HG03097 (cell line): Measurements from ENCODE around the gene PDLIM5.
"Not testable (repeated sequence)": the region's sequence is repeated elsewhere in the genome, so short reads cannot be mapped to it uniquely, and the experiment has no call there.

Experiments used
- ATAC-seq: cut with Tn5 transposase; IDR thresholded peaks from one replicate; pipeline ENCODE4 v1.9.1; 2021; ENCODE audit not compliant: unreplicated experiment, low FRiP score

PDLIM5 gene

GRCh38 chr4:94550352-94550751 is 98.6 kb downstream of the PDLIM5 start:
- ATAC-seq: no peak

- no peak for ATAC-seq
Observed at GRCh38 chr4:94550851-94551250, 99.1 kb downstream of the PDLIM5 start.

DNA sequence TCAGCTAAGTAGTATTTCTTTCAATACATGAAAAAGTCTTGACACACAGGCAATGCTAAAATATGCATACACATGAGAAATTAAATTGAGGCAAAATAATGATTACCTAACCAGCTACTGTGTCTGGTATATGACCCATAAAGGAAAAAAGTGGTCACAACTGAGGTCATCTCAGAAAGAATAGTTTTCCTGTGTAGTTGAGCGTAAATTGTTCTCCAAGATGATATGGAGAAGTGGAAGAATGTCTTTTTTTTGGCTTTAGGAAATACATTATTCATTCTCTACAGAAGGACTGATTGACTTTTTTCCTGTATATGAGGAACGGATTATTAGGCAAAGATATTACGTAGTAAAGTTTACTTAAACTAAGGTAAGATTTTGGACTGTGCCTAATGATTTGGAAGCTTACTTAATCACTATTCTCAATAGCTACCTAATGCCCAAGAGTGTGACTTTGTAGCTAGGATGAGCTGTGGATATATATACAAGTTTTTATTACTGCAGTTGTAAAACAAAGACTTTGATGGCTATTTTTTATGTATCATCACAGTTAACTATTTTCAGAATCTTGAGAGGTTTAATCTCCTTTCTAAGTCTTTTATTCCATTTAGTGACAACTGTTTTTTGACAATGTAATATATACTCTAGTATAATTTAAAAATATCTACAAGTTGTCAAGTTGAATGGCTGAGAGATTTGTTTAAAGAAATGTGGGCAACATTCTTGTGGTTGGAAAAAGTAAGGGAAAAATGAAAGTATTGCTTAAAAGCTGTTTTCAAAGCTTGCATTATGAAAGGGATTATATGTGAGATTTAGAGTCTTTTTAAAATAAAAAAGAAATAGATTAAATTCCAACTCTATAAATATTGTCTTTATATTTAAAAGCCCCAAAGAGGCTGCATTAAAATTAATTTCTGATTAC is 100.2 kb downstream of the PDLIM5 start:
- no peak for ATAC-seq

DNA sequence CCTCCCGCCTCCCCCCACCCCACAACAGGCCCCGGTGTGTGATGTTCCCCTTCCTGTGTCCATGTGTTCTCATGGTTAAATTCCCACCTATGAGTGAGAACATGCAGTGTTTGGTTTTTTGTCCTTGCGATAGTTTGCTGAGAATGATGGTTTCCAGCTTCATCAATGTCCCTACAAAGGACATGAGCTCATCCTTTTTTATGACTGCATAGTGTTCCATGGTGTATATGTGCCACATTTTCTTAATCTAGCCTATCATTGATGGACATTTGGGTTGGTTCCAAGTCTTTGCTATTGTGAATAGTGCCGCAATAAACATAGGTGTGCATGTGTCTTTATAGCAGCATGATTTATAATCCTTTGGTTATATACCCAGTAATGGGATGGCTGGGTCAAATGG is 104.3 kb downstream of the PDLIM5 start:
- not testable (repeated sequence) for ATAC-seq

DNA sequence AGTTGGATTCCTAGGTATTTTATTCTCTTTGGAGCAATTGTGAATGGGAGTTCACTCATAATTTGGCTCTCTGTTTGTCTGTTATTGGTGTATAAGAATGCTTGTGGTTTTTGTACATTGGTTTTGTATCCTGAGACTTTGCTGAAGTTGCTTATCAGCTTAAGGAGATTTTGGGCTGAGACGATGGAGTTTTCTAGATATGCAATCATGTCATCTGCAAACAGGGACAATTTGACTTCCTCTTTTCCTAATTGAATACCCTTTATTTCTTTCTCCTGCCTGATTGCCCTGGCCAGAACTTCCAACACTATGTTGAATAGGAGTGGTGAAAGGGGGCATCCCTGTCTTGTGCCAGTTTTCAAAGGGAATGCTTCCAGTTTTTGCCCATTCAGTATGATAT is 105.9 kb downstream of the PDLIM5 start:
- not testable (repeated sequence) for ATAC-seq

DNA sequence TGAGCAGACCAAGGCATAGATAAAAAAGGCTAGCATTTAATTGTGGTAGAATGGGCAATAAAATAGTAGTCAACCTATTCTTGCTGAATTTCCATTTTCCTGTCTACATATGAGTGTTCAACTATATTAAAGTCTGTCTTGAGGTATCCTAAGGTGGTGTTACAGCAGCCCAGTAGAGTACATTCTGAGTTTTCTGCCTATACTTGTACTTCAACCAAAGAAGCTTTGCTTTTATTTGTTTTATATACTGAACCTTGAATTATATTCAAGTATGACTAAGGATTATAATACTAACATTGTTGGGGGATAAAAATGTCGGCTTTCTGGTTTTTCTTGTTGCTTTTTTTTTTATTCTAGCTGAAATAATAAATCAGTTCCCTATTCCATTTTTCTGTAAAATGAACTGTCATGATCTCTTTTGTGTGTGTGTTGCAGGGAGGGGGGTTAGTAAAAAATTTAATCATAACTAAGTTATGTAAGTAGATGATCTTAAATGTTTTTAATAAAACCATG is 106.7 kb downstream of the PDLIM5 start:
- no peak for ATAC-seq

- ATAC-seq: no peak
Observed at GRCh38 chr4:94559351-94559806, 107.6 kb downstream of the PDLIM5 start.

GRCh38 chr4:94561249-94562024 is 109.7 kb downstream of the PDLIM5 start:
- no peak for ATAC-seq

GRCh38 chr4:94562285-94562684 is 110.5 kb downstream of the PDLIM5 start:
- ATAC-seq: no peak

DNA sequence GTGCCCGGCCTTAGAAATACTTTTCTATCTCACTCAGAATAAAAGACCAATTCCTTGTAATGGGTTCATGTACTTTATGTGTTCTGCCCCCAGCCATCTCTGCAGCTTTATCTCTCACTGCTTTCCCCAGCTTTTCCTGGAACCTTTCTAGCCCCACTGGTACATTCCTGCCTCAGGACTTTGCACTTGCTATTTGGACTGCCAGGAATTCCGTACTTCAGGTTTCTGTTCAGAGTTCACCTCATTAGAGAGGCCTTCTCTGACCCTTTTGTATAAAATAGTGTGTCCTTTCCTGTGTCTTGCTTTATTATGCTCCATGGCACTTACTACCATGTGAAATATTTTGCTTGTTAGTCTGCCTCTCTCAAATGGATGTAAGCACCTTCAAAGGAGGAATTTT is 112.5 kb downstream of the PDLIM5 start:
- ATAC-seq: no peak

DNA sequence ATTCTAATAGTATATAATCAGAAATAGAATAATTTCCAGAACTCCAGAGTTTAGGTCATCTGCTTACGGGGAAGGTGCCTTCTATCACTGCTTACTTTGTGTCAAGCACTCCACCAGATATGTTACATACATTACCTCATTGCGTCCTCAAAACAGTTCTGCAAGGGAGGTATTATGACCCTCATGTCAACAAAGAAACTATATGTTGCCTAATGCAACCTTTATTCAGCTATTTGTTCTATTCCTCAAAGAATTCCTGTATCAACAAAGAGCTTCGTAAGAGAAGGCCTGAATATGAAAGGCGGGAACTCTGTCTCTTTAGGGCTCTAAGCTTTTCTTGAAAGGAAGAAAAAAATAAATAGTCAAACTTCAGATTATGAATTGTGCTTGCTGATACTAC is 114.7 kb downstream of the PDLIM5 start:
- ATAC-seq: no peak

GRCh38 chr4:94567811-94568210 is 116.1 kb downstream of the PDLIM5 start:
- ATAC-seq: no peak

DNA sequence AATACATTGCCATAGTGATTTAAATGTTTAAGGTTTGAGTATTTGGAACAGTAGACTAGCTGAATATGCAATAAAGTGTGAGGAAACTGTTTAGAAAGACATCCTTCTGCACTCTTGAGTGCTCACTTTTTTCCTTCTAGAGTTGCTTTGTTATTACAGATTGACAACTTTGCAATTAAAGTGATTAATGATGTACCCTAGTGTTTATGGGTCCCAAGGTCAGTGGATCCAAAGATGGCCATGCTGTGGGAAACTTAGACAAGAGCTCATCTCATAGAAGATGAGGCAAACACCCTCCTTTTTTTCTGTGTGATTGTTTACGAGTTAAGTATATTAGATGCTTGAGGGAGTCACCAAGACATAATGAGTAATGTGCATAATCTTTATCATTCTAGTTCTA is 118.8 kb downstream of the PDLIM5 start:
- no peak for ATAC-seq

DNA sequence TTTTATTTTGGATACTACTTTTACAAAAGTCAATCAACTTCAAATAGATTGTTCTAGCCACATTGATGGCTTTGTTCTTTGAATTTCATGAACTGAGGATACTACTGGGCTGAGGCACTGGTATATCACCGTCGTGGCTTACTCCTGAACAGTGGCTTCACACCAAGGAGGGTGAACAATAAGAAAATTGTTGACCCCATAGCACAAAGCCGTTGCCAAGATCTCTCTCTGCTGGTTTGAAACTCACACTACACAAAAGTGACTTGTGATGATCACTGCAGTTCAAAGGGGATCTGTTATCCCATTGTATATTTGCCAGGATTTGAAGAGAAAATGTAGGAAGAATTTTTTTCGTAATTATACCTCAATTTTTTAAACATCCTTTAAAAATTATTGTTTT is 119.6 kb downstream of the PDLIM5 start:
- no peak for ATAC-seq

DNA sequence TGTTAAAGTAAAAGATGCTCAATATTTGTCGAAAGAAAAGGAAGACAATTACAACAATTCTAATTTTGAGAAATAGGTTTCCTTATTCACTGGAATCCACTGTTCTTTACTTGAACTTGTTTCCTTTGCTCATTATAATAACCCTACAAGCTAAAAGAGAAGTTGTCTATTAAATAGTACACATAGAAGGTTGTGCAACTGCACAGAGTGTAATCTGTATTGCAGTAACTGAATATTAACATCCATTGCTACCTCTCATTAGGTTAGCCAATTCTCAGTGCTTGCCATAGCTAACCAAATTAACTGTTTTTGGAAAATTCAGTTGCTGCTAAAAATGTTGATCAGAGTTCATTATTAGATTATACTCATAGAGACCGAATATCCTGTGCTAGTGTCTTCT is 120.0 kb downstream of the PDLIM5 start:
- ATAC-seq: no peak

GRCh38 chr4:94574050-94574449 is 122.3 kb downstream of the PDLIM5 start:
- no peak for ATAC-seq

DNA sequence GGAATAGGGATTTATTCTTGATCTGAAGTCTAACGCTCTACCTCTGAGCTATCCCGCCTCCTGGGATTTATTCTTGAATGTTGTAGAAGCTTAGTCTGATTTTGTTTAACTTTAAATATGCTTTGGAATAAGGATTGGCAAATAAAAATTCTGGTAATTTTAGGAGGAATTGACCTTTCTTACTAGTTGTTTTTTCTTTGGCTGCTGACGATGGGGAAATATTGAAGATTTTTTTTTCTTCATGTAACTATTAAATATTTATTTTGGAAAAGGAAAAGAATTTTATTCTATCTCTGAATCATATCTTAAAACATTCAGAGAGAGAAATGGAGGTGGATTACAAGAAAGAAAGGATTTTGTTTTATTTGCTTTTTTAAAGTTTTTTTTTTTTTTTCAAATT is 122.9 kb downstream of the PDLIM5 start:
- no peak for ATAC-seq

GRCh38 chr4:94575652-94576051 is 123.9 kb downstream of the PDLIM5 start:
- no peak for ATAC-seq

GRCh38 chr4:94576210-94576609 is 124.5 kb downstream of the PDLIM5 start:
- ATAC-seq: no peak

- no peak for ATAC-seq
Observed at GRCh38 chr4:94577136-94577535, 125.4 kb downstream of the PDLIM5 start.

DNA sequence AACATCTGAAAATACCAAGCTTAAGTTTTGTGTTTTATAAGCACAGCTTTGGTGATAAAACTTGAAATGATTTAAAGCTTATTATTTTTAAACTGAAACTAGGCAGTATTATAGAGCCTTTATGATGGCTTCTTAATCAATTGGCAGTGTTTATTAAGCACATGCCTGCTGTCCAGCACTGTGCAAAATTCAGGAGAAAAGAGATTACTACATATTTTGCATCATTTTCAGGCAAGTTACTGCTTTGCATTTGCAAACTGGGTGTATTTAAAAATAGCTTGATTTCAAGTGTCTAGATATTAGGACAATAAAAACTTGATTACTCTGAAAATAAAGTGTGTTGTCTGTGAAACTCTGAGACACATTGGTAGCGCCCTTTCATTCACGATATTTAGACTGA is 126.5 kb downstream of the PDLIM5 start:
- ATAC-seq: no peak
